ENCODE data around the gene ASPHD2. TPM values are rescaled to one million over a fixed set of nuclear protein-coding genes. Genes with fewer than 3 reads are reported as not detected.

ASPHD2 gene
- 3.2 TPM for total RNA-seq

GRCh38 chr22:26428515-26429457 lies at the start of gene ASPHD2:
ASPHD2 (plus strand) TSS chr22:26429260; CDS start chr22:26433616, 4,356 bp downstream.

GRCh38 chr22:26483439-26484359 lies 54.6 kb downstream of the ASPHD2 start, which contains the start of the genes HPS4 and SRRD:
HPS4 (minus strand) TSS chr22:26483783; CDS start chr22:26481762, 2,021 bp downstream.
SRRD (plus strand) TSS chr22:26483877; CDS start chr22:26483891, 14 bp downstream.

Other genes with a start within 250 kb of the ASPHD2 start
- gene HPS4, start 54.5 kb downstream of the ASPHD2 start, total RNA-seq = 73.3 TPM
- 20.4 TPM for gene SRRD, start 54.6 kb downstream of the ASPHD2 start, total RNA-seq
- gene TFIP11, start 83.2 kb downstream of the ASPHD2 start, total RNA-seq = 38.3 TPM
- gene TPST2, start 160.9 kb downstream of the ASPHD2 start, total RNA-seq = 21.8 TPM
- gene CRYBB1, start 188.8 kb downstream of the ASPHD2 start, total RNA-seq = 2,103 TPM
- gene CRYBA4, start 192.7 kb downstream of the ASPHD2 start, total RNA-seq = 3,745 TPM
- 180 TPM for gene MIAT, start 228.3 kb downstream of the ASPHD2 start, total RNA-seq

Measured in camera-type eye (tissue), 1 donor.